Epidermal melanocyte (primary cell): ENCODE data around the gene USP8.
"Not testable (repeated sequence)": the region's sequence is repeated elsewhere in the genome, so short reads cannot be mapped to it uniquely, and the experiment has no call there.

ENCODE experiments used
- DNase-seq: peaks from one replicate; pipeline ENCODE4 v3.0.0; 2011; ENCODE audit warnings: low spot score; ENCODE audit not compliant: insufficient read length

The USP8 gene

GRCh38 chr15:50424066-50424890 lies at the start of gene USP8:
TSS of gene USP8 (plus strand) at chr15:50424405. CDS start at chr15:50439074, 14,669 bp downstream.
- DNase-seq: peak; percentile 77

GRCh38 chr15:50377867-50378751 lies 46.1 kb upstream of the USP8 start:
- DNase-seq: no peak

- DNase-seq: no peak
Measured at GRCh38 chr15:50378776-50379175, 45.4 kb upstream of the USP8 start.

GRCh38 chr15:50379413-50379812 lies 44.8 kb upstream of the USP8 start:
- DNase-seq: not testable (repeated sequence)

DNA sequence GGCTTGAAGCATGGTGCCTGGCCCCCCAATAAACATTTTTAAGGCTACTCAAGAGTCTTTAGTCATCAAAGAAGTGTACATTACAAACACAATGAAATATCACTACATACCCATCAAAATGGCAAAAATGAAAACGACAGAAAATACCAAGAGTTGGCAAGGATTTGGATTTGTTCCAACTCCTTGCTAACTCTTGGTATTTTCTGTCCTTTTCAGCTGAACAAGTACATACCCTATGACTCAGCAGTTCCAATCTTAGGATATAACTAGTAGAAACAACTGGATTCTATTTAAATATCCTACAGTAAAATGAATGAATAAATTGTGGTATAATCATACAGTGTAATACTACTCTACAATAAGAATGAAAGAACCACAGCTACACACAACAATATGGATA lies 44.1 kb upstream of the USP8 start:
- no peak for DNase-seq

DNA sequence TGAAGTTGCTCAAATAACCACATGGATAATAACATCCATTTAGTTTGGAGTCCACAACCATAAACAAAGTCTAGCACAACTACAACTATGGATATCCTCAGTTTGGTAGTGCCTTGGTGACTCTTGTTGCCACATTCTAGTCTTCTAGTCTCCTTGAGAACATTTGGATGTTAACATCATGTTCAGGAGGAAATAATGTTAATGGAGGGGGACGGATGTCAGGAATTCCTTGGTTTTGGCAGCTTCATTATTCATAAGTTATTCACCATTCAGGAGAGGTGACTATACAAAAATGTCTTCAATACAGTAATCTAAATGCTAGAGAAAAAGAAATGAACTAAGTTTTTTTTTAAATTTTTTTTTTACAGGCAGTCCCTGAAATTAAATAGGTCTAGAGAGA lies 42.8 kb upstream of the USP8 start:
- no peak for DNase-seq

DNA sequence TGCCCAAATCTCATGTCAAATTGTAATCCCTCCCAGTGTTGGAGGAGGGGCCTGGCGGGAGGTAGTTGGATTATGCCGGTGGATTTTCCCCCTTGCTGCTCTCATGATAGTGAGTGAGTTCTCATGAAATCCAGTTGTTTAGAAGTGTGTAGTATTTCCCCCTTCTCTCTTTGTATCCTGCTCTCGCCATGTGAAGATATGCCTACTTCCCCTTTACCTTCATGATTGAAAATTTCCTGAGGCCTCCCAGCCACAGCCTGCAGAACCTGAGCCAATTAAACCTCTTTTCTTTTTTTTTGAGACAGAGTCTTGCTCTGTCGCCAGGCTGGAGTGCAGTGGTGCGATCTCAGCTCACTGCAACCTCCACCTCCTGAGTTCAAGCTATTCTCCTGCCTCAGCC lies 41.8 kb upstream of the USP8 start:
- DNase-seq: not testable (repeated sequence)

DNA sequence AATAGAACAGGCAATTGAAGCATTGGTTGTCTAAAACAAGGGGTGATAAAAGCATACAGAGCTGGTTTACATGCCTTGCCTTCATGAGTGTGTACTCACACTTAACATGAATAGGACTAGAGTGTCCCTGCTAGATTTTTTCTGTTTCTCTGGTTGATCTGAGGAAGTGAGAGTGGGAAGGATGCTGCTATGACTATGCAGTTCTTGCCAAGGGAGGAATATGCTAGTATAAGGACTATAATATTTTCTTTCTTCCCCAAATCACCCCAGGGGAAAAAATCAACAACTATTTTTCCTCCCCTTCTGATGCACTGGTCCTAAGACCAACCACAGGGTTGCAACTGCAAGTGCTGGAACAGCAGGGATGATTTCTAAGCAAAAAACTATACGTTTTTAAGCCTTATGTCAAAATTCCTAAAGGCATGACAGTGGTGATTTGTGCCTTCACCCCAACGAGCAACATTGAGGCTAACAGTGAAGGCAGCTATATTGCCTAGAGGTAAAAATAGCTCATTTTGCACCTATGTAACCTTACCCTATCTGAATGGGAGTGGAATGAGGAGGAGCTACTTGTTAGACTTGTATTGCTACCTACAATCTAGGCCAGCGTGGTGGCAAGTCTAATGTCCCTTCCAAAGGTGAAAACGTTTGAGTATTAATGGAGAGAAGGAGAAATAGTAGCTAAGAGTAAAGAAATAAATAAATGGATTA lies 33.5 kb upstream of the USP8 start:
- peak; percentile 34 for DNase-seq

- DNase-seq: not testable (repeated sequence)
Measured at GRCh38 chr15:50391561-50391960, 32.6 kb upstream of the USP8 start.

GRCh38 chr15:50411870-50412269 lies 12.3 kb upstream of the USP8 start:
- DNase-seq: no peak

GRCh38 chr15:50414624-50415023 lies 9.6 kb upstream of the USP8 start:
- no peak for DNase-seq

GRCh38 chr15:50415752-50416404 lies 8.3 kb upstream of the USP8 start:
- DNase-seq: no peak

- DNase-seq: no peak
Measured at GRCh38 chr15:50416890-50417289, 7.3 kb upstream of the USP8 start.

DNA sequence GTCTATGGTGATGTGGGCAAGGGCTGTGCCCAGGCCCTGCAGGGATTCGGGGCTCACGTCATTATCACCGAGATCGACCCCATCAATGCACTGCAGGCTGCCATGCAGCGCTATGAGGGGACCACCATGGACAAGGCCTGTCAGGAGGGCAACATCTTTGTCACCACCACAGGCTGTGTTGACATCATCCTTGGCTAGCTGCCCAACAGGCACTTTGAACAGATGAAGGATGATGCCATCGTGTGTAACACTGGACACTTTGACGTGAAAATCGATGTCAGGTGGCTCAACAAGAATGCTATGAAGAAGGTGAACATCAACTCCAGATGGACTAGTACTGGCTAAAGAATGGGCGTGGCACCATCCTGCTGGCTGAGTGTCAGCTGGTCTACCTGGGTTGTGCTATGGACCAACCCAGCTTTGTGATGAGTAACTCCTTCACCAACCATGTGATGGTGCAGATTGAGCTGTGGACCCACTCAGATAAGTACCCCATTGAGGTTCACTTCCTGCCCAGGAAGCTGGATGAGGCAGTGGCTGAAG lies 6.1 kb upstream of the USP8 start:
- no peak for DNase-seq

- DNase-seq: no peak
Measured at GRCh38 chr15:50425219-50425618, 1.0 kb downstream of the USP8 start.

GRCh38 chr15:50425678-50426246 lies 1.6 kb downstream of the USP8 start:
- DNase-seq: not testable (repeated sequence)

DNA sequence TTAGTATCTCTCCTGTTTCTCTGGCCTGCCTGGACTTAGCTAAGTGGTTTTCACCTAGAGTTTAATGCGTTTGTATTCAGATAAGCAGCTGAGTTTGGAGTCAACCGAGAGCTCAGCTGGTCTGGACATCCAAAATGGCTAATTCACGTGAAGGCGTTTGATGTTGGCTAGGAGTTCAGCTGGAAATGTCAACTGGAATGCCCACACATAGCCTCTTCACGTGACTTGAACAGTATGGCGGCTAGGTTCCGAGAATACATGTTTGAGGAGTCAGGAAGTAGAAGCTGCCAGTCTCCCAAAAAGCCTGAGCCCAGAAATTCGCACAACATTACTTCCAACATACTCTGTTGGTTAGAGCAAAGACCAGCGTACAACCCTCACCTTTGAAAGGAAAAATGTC lies 2.2 kb downstream of the USP8 start:
- no peak for DNase-seq

DNA sequence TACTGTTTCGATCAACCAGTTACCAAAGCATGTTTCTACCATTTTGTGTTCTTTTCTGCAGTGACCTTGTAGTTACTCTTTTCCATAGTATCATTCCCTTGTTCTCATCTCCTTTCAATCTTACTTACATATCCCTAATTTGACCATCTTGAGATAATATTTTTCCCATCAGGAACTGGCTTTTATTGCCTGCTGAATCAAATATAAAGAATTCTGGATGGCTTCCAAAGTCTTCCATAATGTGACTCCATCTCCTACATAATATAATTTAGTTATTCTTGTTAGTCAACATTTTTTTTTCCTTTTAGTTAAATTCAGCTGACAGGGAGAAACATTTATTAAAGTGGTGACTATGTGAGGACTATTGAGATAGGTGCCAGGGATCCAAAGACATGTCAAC lies 7.0 kb downstream of the USP8 start:
- DNase-seq: no peak

GRCh38 chr15:50432230-50432629 lies 8.0 kb downstream of the USP8 start:
- no peak for DNase-seq

DNA sequence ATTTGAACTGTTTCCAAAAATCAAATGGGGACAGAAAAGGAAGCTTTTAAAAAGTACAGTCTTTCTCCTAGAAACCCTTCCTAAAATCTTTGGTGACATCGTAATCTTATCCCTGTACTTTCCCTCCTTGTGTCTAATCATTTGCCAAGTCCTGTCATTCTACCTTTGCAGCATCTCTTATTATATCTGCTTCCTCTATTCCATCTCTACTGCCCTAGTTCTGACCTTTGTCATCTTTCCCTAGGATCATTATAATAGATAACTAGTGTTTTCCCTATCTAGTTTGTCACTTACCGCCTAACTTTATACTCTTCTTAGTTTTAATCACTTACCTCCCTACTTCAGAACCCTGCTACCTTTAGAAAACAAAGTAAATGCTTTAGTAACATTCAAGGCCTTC lies 11.6 kb downstream of the USP8 start:
- DNase-seq: no peak

- no peak for DNase-seq
Measured at GRCh38 chr15:50438251-50438650, 14.0 kb downstream of the USP8 start.
